Gastroesophageal sphincter (tissue), 4 donors: ENCODE measurements around the gene STRA8. TPM values are rescaled to one million over a fixed set of nuclear protein-coding genes. Genes with fewer than 3 reads are reported as not detected.

Source experiments
- ATAC-seq: fragments of 150-250 bp; one replicate; pipeline ENCODE4 v1.9.1; 2016; ENCODE audit warnings: mild to moderate bottlenecking, moderate library complexity
- H3K27ac ChIP-seq, 4 donors: fragments of 200-600 bp; sonication (generic) in 3 of 4; 1 replicate in 3 of 4; 2 replicates in 1 of 4; pipeline ENCODE4 v1.5.1; 2016 to 2019
- H3K27me3 ChIP-seq: fragments of 200-600 bp; sonication (generic); one replicate; pipeline ENCODE4 v1.5.1; 2019
- H3K36me3 ChIP-seq, 2 donors: fragments of 200-600 bp; sonication (generic); one replicate each; pipeline ENCODE4 v1.5.1; 2019; ENCODE audit warnings: control low read depth in 1 of 2
- H3K4me1 ChIP-seq, 3 donors: fragments of 200-600 bp; sonication (generic); 1 replicate in 2 of 3; 2 replicates in 1 of 3; pipeline ENCODE4 v1.5.1; 2016 to 2019; ENCODE audit warnings: control low read depth in 2 of 3
- H3K4me3 ChIP-seq, 2 donors: fragments of 200-600 bp; sonication (generic); one replicate each; pipeline ENCODE4 v1.5.1; 2019; ENCODE audit warnings: mild to moderate bottlenecking in 1 of 2, moderate library complexity in 1 of 2
- H3K9me3 ChIP-seq, 3 donors: fragments of 200-600 bp; sonication (generic); one replicate each; pipeline ENCODE4 v1.5.1; 2017 to 2019; ENCODE audit warnings: control low read depth in 2 of 3
- CTCF ChIP-seq, 4 experiments: fragments of 200-600 bp in 2 of 4; fragments of 450-650 bp in 2 of 4; sonication (generic) in 1 of 4; IDR thresholded peaks; one replicate each; pipeline ENCODE4 v1.5.1; 2017 to 2019; ENCODE audit warnings: antibody characterized with exemption in 4 of 4, mild to moderate bottlenecking in 2 of 4, moderate library complexity in 2 of 4
- EP300 ChIP-seq: sonication (generic); formaldehyde crosslinking; IDR thresholded peaks from one replicate; pipeline ENCODE4 v1.6.1; 2017; ENCODE audit warnings: antibody characterized with exemption, mild to moderate bottlenecking
- POLR2A ChIP-seq, 2 donors: fragments of 450-650 bp; IDR thresholded peaks; one replicate each; pipeline ENCODE4 v1.6.1; 2017; ENCODE audit warnings: antibody characterized with exemption in 2 of 2, mild to moderate bottlenecking in 2 of 2, moderate library complexity in 1 of 2
- POLR2AphosphoS5 ChIP-seq: sonication (generic); formaldehyde crosslinking; IDR thresholded peaks from one replicate; pipeline ENCODE4 v1.6.1; 2017; ENCODE audit warnings: antibody characterized with exemption
- WGBS, 2 donors: methylation state at CpG; one replicate each; pipeline ENCODE4 v1.1.5; 2018; ENCODE audit warnings: low coverage in 1 of 2; 5-methylcytosine and 5-hydroxymethylcytosine counted together
- total RNA-seq, 4 donors: library from RNA; depleted of rRNA; stranded (reverse); fragments of >200 nt; gene quantifications; one replicate each; pipeline ENCODE4 v1.1.0, GENCODE V29; 2016

The STRA8 gene
- total RNA-seq, 4 donors from 2014 or later: not detected

- Histone ChIP-seq H3K27ac (no peak overlapping the region), H3K4me3 (no peak overlapping the region), H3K9me3 (no peaks in the 10 kb centered on the region), H3K36me3 (no peaks in the 10 kb centered on the region), H3K4me1 (peaks cover 0 to 12% (median 0%) of the 10 kb centered on the region in 3 donors), H3K27me3 (no peaks in the 10 kb centered on the region)
- TF ChIP-seq EP300 (no peak), POLR2AphosphoS5 (no peak), CTCF (IDR thresholded peaks at IDR 0.05) (no peak), POLR2A (IDR thresholded peaks at IDR 0.05) (no peak)
- 78 to 86% methylated on average over 7 to 10 of the region's 10 CpGs for WGBS, 2 donors
- no peak for ATAC-seq
Observed at GRCh38 chr7:135282561-135283254, 49.1 kb downstream of the STRA8 start.

DNA sequence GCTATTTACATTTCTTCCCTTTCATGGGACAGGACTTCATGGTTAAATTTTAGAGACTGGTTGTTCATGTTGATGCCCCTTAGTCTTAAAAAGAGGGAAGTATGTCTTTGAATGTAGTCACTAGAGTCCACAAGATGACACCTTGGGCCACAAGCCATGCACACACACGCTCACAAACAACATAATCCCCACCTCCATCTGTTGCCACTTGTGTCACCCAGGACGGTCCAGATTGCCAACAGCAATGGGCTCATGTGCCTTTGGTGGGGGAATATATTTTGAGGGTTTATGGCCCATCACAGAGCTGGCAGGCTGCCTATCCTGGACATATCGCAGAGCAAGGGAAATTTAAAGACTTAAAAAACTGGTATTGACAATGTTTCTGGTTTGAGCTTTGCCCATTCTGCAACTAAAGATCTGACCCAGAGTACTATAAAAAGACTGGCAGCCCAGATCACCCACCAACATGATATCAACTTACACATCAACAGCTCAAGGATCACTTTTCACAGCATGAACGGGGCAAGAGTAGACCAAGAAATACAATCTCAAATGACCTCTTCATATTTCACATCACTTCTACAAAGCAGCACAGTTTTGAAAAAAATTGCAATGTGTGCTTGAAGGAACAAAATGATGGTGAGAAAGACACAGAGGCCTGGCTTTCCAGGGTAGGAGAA is 50.5 kb downstream of the STRA8 start:
- Histone ChIP-seq H3K36me3 (no peaks in the 10 kb centered on the region), H3K9me3 (no peaks in the 10 kb centered on the region), H3K27me3 (no peaks in the 10 kb centered on the region), H3K4me3 (no peak overlapping the region), H3K27ac (no peak overlapping the region), H3K4me1 (peaks cover 0 to 12% (median 0%) of the 10 kb centered on the region in 3 donors)
- TF ChIP-seq EP300 (no peak), POLR2A (IDR thresholded peaks at IDR 0.05) (no peak), CTCF (IDR thresholded peaks at IDR 0.05) (no peak), POLR2AphosphoS5 (no peak)
- 89 to 92% methylated on average over 1 to 4 of the region's 4 CpGs for WGBS, 2 donors
- no peak for ATAC-seq

DNA sequence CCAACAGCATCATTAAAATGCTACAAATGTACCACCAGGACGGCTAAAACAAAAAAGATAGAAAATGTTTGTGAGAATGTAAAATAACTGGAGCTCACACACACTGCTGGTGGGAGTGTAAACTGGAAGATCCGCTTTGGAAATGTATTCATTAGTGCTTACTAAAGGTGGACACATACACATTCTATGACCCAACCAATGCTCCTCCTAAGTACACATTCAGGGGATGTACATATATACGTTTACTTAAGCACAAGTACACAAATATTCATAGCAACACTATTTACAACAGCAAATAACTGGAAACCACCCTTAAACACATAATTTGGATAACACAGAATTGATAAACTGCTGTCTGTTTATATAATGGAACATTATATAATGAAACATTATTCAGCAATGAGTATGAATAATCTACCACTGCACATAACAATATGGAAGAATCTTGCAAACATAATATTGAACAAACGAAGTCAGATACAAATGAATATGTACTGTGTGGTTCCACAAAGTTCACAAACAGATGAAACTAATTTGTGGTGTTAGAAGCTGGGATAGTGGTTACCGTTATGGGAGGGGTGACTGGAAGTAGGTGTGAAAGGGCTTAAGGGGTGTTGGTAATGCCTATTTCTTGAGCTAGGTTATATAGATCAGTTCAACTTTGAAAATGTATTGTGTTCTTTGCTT is 52.1 kb downstream of the STRA8 start:
- 64 to 75% methylated on average over 5 of the region's 5 CpGs for WGBS, 2 donors
- no peak overlapping the region for H3K27ac ChIP-seq
- TF ChIP-seq EP300 (no peak), POLR2AphosphoS5 (no peak), POLR2A (IDR thresholded peaks at IDR 0.05) (no peak), CTCF (IDR thresholded peaks at IDR 0.05) (no peak)
- ATAC-seq: no peak
- H3K27me3 ChIP-seq: no peaks in the 10 kb centered on the region
- no peaks in the 10 kb centered on the region for H3K9me3 ChIP-seq
- H3K4me3 ChIP-seq: no peak overlapping the region
- H3K4me1 ChIP-seq: peaks cover 0 to 12% (median 0%) of the 10 kb centered on the region in 3 donors
- no peaks in the 10 kb centered on the region for H3K36me3 ChIP-seq

DNA sequence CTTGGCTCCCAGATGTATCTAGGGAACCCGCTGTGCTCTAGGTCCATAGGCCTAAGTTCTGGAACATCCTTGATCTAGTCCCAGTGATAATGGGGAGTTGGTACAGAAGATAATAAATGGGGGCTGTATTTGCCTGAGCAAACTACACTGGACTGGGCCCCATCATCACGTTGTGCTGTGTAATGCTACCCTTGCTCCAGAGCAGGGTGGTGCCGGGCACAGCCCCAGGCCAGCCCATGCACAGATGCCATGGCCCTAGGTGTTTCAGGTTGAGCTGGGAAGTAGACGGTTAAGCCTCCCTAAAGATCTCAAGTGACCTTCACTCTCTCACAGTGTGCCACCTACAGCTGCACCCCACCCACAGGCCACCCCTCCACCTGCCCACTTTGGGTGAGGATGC is 53.2 kb downstream of the STRA8 start:
- WGBS, 2 donors: 90 to 100% methylated on average over 1 to 2 of the region's 4 CpGs
- ATAC-seq: no peak
- Histone ChIP-seq H3K9me3 (no peaks in the 10 kb centered on the region), H3K4me3 (no peak overlapping the region), H3K36me3 (no peaks in the 10 kb centered on the region), H3K27ac (no peak overlapping the region), H3K4me1 (peaks cover 0 to 3% (median 0%) of the 10 kb centered on the region in 3 donors), H3K27me3 (no peaks in the 10 kb centered on the region)
- TF ChIP-seq POLR2AphosphoS5 (no peak), CTCF (IDR thresholded peaks at IDR 0.05) (no peak), POLR2A (IDR thresholded peaks at IDR 0.05) (no peak), EP300 (no peak)
